M059J (cell line): Measurements from ENCODE around the gene AUTS2. TPM values are rescaled to one million over a fixed set of nuclear protein-coding genes. Genes with fewer than 3 reads are reported as not detected.
A peak's percentile ranks its signal among the peaks of the same experiment; 100 is the strongest.

Experiments
- DNase-seq: peaks from one replicate; pipeline ENCODE4 v3.0.0-alpha.2; 2012; ENCODE audit warnings: low read depth
- total RNA-seq: library from RNA; depleted of rRNA; stranded (reverse); fragments of >200 nt; shearing (Covaris generic); gene quantifications from 2 replicates; pipeline ENCODE4 v1.2.3, GENCODE V29; 2014

AUTS2 gene
- total RNA-seq, 1 experiment from 2014 or later = 6.9 TPM

DNA sequence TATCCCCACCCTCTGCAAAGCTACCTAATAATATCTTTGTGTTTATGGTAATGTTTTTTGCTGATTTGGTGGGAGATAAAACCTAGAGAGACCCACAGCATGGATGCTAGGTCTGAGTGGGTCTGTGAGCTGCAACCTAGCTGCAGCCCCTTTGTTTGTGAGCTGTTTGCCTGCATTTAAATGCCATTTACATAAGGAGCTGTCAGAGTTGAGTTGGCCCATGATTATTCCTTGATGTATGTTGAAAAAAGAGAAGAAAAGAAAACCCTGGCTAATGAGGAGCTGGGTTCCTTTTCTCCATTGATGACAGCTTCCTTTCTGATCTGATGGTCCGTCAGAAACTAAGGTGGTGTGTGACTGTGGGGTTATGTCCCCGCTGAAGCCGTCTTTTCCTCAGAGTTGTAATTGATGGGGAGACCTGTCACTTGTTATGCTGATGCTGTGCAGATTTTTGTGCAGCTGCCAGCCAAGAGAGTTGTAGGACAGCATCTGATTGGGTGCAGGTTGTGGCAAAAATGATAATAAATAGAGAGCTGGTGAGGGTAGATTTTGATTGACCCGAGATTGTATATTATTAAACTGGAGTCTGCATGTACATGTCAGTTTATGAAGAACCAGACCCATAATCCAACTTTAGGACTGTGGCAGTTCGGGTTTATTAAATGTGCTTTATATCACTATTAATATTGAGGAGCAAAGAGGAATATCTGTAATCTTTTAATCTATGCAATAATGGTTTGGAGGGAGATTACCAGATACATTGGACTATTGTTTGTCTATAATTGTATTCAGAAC lies 219.8 kb downstream of the AUTS2 start:
- DNase-seq = no peak

DNA sequence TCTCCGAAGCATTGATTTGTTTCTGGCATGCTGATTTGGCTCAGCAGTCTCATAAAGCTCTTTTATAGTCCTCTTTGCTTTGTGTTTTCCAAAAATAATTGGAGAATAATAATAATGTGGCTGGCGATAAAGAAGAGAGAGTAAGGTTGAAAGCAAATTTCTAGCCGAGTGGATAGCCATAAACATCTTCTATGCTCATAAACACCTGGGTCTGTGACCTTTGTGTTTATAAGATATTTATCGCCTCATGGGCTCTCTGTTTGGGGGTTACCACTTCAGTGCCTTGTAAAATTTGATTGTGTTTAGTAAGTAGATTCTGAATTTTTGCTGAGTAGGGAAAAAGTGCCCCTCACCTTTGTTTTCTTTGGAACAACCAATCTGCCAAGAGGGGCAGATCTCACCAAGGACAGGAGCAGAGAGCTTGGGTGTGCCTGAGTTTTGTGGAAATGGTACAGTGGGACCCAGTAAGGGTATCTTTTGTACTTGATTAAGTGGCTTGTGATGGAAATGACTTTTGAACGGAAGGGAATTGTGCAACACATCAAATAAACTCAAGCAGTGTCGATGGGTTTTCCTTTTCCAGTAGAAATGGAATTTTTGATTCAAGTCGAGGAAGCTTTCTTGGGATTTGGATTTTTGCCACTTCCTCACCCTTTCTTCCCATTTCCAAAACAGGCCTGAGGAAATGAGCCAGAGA lies 220.5 kb downstream of the AUTS2 start:
- no peak for DNase-seq

DNA sequence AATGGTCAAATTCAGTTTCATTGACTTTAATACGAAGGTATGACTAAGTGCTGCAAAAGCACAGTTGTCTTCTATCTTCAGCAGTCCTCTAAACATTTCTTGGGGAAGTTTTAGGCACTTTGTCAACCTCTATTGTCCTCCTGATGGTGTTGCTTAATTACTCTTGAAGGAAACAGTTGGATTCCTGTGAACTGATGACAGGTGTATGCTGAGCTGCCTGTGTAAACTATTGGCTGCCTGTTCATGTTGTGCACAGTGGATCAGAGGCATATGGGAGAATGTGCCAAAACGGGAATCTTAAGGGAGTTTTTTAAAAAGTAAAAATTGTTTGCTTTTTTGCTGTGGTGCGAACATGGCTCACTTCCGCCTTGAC lies 221.0 kb downstream of the AUTS2 start:
- no peak for DNase-seq

DNA sequence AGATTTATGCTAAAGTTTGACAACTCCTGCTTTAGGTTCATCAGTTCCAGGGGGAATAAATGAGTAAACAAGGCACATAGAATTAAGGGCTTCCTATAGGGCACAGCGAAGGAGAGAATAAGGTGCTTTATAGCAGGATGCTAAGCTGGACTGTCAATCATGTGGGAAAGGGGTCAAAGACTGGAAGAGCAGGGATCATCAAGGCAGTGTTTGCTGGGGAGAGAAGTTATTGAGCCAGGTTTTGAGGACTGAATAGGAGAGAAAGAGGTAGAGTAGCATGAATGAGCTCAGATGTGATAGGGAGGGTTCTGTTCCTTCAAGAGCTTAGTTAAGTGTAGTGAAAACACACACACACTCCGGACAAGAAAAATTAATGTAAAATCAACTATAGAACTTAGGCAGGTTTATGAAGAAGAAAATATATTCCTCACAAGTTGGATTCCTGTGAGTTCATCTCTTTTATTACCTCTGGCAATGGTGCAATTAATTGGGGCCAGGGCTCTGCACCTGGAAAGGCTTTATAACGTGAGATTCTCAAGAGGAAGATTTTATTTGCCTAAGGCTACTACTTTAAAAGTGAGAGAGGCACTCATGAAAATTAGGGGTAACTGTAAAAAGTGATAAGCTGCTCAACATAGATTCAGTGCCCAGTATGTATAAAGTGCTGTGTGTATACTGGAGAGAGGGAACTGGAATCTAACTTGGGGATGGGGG lies 222.4 kb downstream of the AUTS2 start:
- DNase-seq = no peak

DNA sequence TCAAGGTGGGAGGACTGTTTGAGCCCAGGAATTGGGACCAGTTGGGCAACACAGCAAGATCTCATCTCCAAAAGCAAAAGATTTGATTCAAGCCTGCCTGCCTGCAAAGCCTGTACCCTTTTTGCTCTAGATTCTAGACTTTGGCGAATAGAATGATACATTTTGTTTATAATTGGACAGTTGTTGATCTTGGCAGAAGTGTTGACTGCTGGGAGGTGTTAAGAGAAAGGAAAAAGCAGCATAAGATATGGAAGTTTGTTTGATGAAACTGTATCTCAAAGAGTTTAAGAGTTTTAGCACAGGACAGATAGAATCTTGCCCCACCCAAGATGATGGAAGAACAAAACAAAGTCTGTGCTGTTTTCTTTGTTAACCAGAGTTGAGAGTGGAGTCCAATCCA lies 224.1 kb downstream of the AUTS2 start:
- no peak for DNase-seq

DNA sequence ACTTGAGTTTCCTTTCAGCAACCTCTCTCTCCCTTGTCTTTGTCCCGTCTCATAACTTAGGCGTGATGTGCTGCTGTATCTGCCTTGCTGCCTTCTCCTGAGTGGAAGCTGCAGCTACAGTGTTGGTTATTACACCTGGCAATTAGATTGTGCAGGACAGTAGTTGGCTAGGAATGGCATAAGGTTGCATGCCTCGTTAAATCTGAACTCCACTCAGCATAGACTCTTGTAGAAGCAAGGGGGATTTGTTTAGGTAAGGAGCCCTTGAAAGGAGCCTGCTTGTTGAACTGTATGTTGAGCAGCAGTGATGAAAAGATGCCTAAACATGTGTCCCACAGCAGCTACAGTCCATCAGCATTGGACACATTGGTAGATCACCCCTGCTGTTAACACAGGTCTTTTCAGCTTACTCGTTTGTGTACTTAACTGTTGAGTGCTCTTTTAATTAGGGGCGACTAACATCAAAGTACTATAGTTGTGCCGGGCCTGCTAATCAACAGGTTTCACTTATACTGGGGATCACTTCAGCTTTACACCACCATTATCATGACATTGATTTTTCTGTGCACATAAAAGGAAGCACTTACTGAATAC lies 225.0 kb downstream of the AUTS2 start:
- no peak for DNase-seq

DNA sequence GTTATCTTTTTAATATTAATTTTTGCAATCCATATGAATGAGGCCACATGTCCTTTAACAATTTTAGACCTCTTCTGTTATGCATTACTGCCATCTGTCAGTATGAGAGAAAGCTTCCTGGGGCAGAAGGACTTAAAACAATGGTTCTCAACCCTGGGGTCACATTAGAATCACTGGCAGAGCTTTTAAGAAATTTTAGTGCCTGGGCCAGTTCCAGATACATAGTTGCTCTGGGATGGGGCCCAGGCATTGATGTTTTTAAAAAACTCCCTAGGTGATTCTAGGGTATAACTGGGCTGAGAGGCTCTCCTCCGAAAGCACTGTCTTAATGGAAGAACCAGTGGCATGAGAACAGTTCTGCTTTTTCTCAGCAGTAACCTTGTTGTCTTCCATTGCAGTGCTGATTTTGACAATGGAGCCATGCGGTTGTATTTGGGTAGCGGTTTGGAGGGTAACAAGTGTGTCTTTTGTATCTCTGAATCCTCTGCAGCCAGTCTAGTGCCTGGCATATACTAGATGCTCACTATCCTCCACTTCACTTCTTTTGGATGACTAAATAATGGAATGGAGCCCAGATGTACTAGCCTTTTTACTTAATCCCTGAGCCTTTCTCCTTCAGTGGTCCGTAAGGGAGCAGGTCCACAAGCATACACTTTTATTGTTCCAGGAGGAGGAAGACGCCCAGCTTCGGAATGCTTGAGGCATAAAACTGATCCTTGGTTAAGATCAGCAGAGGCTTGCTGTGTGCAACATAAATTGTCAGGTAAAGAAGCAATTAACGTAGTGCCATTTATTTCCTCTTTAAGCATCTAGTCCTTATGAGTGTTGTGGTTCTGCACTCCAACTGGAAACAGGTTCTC lies 227.1 kb downstream of the AUTS2 start:
- no peak for DNase-seq

DNA sequence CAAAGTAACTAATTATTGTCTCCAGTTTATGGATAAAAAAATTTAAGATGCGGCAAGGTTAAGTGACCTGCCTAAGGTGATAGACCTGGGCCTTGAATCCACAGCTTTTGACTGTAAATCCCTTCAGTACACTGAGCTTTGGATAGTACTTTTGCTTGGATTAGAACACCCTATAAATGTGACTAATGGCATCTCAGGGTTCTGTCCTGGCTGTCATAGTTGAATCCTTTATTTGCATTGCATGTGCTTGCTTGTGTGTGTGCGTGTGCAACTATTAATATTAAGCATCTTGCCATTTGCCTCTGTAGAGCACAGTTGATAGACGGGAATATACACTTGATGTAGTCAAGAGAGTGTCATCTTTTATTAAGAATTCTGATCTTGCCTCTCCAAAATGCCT lies 228.0 kb downstream of the AUTS2 start:
- no peak for DNase-seq

DNA sequence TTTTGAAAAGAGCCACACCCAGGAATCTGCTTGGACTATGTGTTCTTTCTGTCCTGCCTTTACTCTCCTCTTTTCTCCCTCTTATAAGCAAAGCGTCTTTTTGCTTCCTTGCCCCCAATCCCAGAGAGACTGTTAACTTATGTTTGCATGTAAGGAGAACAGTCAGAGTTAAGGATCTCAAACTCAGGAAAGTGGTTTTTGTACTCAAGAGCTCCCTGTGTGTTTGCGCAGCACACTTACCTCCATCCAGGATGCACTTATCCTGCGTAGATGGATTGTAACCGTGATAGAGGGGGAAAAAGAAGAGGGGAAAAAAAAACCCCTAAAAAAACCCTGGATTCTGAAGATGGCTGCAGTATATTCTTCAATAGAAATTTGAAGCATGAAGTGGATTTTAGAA lies 228.9 kb downstream of the AUTS2 start:
- no peak for DNase-seq

DNA sequence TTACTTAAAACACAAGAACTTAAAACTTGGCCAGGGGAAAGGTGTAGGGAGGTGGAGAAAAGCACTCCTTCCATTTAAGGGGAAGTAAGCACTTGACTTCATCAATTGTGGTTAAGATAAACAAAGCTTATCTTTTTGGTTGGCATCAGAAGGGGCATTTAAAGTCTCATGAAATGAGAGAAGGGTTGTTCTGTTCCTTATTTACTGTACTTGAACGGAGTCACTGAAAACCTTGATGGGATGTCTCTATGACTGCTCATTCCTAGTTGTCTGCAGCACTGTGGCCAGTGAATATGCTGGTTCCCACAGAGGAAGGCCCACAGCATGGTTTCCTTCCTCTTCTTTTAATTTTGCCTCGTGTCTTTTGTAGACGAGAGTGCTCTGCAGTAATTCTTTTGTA lies 229.3 kb downstream of the AUTS2 start:
- DNase-seq = no peak

DNA sequence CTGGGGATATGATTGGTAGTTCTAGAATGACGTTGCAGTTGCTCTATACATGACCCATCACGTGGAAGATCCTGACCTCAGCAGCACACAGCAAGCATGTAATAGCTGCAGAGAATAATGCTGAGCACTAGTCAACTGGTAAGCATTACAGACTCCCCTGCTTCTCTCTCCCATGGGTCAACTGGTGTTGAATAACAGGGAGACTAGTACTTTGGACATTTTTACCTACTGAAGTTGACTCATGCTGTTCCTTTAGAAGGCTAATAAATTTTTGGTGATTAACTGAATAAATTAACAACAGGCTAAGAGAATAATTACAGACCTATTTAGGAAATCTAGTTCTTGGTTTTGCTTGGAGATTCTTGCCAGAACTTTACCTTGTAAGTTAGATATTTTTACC lies 234.1 kb downstream of the AUTS2 start:
- DNase-seq = peak; percentile 68

DNA sequence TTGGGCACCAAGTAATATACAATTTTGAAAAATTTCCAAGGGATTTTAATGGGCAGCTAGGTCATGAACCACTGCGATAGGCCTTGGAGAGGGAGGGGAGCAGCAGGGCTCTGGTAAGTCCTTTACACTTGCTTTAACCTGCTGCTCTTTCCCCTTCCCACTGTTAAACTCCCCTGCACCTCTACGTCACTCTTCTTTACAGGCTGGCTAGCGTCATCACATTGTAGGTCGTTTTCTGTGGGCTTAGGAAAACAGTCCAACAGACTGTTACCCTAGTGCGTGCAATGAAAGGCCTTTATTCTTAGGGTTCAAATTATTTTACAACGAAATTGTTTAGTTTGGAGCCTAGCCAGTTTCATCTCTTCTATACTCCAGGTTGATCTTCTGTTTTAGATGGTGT lies 235.7 kb downstream of the AUTS2 start:
- DNase-seq = no peak

DNA sequence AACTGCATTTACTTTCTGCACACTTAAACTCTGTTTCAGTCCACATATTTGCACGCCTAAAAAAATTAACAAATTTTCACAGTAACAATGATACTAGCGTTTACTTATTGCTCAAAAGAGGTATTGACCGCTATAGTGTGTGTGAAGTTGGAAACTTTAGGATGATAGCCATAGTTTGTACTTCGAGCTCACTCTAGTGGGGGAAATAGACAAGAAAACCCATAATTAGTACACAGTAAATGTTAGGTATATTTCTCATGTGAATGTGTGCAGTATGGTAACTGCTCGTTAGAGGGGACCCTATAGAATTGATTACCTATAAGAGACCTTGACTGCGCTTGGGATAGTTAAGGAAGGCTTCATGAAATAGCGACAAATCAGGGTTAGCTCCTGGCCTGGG lies 238.4 kb downstream of the AUTS2 start:
- DNase-seq = no peak

DNA sequence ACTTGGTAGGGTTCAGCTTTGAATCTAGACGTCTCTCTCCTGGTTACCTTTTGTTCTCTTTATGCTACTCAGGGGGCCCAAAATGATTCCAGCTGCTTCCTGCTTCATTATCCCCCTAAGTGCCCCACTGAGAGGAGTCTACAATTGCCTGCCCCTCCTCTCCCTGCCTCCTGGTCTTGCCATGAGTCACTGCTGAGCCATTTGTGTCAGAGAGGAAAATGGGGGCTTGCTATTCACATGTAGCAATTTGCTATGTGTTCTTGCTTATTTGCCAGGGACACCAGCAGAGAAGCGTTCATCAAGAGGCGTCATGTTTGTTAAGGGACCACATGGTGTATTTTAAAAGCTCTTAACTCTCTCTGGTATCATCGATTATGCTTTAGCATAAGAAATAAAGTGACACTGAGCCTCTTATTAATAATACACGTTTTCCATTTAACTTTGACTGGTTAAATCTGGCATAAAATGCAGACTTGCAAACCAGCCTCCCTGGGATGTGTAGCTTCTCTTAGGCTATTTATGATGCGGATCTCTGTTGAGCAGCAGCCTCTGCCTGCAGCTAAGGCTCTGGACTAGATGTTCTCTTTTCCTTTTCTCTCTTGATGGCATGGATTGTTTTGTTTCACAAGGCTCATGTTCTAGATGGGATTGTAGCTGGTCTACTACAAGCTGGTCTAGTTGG lies 239.3 kb downstream of the AUTS2 start:
- DNase-seq = peak; percentile 32

DNA sequence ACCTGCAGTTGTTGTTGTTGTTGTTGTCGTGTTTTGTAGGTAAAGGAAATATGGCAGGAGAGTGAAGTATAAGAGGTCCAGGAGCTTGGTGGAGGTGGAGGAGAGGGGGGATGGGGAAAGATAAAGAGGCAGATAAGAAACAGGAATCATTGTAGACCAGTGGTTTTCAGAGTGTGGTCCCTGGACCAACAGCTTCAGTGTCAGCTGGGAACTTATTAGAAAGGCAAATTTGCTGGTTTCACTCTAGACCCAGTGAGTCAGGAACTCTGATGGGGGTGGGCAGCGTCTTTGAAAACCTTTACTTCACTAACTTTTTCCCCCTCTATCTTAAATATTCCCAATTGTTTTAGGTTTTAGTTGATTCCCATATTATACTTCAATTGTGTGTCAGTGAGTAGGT lies 241.5 kb downstream of the AUTS2 start:
- DNase-seq = no peak

DNA sequence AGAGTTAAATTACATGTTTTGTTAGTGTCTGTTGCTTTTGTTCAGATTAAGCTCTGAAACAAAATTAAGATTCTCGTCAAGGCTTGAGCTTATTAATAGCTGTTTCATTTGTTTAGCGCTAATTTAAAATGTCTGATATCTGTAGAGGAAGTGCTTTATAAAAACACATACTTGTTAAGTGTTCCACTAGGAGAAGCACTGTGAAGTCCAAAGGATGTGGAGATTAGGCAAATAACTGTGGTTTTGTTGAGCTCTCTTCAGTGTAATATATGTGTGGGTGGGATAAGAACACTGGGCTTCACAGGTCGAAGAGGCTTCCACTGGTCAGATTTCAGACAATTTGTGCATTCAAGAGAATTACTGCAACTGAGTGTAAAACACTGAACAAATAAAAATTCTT lies 242.0 kb downstream of the AUTS2 start:
- no peak for DNase-seq

DNA sequence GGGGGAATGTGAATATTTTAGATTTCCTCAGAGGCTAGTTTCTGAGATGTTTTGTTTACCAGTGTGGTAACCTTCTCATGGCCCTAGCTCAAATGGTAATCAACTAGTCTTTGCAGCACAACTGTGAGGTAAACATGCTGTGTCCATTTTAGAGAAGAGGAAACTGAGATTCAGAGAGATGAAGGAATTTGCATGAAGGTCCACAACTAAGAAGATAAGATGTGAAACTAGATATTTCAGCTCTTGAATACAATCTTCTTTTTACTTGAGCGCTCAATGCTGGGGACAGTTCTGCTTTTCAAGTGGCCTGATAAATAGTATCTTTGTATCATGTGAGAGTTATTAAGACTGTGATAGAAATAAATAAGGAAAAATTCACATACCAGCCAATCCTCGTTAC lies 245.4 kb downstream of the AUTS2 start:
- DNase-seq = no peak

DNA sequence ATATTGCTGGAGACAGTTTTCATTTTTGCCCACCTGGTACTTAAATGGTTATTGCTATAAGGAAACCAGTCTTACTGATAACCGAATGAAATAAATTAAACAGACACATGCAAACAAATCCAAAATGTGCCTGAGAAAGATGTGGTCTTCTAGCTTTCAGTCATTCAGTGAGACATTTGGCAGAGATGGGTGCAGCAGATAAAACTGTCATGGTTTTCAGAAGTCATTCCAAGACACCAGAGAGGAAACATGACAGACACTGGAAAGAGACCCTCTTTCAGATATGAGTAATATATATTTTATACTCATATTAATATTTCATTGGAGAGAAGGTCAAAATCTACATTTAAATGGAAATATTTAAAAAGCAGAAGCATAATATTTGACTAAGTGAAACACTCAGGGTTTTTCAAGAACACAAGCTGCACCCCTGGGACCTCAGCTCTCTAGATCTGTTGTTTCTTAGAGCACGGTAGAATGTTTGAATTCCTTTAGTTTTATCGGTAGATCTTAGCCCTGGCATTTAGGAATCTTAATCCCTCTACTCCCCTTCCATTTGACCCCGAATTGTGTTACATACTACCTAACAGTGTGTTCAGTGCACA lies 246.1 kb downstream of the AUTS2 start:
- no peak for DNase-seq

DNA sequence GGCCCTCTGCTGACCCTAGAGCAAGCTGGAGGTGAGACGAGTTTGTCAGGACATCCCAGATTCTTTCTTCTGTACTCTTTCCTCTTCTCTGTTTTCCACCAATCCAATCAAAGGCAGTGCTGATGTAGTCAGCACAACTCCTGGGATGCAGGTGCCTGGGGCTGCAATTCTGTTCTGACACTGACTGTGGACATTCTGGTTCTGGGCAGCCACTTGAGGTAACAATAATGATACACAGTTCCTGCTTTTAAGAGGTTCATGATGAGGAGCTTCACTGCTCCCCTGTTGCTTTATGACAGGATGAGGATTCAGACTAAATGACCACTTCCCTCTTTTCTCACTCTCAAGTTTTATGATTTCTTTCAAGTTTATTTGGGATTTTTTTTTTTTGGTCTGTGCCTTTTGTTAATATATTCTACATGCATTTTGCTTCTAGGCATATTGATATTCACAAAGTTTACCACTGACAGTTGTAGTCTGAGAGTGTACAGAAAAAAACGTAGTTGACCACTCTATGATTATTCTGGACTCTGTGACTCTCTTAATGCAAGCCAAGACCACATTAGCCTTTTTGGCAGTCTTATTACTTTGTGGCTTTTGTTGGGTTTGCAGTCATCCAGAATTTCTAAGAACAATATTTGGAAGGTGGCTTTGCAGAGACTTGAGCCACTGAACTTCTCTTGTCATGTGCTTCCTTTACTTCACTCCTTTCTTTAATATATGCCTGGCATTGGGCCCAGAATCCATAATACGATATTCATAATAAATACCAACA lies 247.6 kb downstream of the AUTS2 start:
- no peak for DNase-seq
